Breast epithelium (tissue), 3 donors: ENCODE data around the gene IL17RD.

Experiments used
- CTCF ChIP-seq, 3 donors: fragments of 450-650 bp; IDR thresholded peaks; one replicate each; pipeline ENCODE4 v1.5.1; 2016 to 2017; ENCODE audit warnings: antibody characterized with exemption in 3 of 3, mild to moderate bottlenecking in 3 of 3, moderate library complexity in 3 of 3
- POLR2A ChIP-seq: fragments of 450-650 bp; IDR thresholded peaks from one replicate; pipeline ENCODE4 v1.6.1; 2016; ENCODE audit warnings: antibody characterized with exemption, mild to moderate bottlenecking, moderate library complexity
- POLR2AphosphoS5 ChIP-seq, 3 donors: sonication (generic); formaldehyde crosslinking; IDR thresholded peaks; one replicate each; pipeline ENCODE4 v1.6.1; 2017; ENCODE audit warnings: antibody characterized with exemption in 3 of 3

- TF ChIP-seq CTCF (IDR thresholded peaks at IDR 0.05) (peak in 2 of 3 donors; percentile 15 to 16), POLR2AphosphoS5 (IDR thresholded peaks at IDR 0.05) (no peak), POLR2A (no peak)
These were observed 32.5 kb downstream of the IL17RD start for GRCh38 chr3:57132674-57133073.
